ENCODE results near the gene TMC1.
"Not testable (repeated sequence)": the region's sequence is repeated elsewhere in the genome, so short reads cannot be mapped to it uniquely, and the experiment has no call there.

DNA sequence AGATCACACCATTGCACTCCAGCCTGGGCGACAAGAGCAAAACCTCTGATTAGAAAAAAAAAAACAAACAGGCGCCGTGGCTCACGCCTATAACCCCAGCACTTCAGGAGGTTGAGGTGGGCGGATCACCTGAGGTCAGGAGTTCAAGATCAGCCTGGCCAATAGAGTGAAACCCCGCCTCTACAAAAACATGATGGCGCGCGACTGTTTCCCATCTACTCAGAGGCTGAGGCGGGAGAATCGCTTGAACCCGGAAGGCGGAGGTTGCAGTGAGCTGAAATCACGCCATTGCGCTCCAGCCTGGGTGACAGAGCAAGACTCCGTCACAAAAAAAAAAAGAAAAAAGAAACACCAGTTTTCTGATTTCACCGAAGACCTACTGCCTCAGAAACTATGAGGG lies at the start of gene TMC1:
- not testable (repeated sequence) for TF ChIP-seq CTCF (IDR thresholded peaks at IDR 0.05); POLR2AphosphoS5 (IDR thresholded peaks at IDR 0.05; ENCODE audit: low read depth, low read length); SIN3A (IDR thresholded peaks at IDR 0.05; ENCODE audit: borderline replicate concordance, insufficient read depth, low read depth, low read length); TCF7L2 (IDR thresholded peaks at IDR 0.05; ENCODE audit: low read depth, low read length); REST (IDR thresholded peaks at IDR 0.05; ENCODE audit: insufficient read depth in 1 of 2, low read depth in 2 of 2, low read length in 1 of 2)

Measured in Panc1 (cell line).